ENCODE measurements around the gene RREB1.

DNA sequence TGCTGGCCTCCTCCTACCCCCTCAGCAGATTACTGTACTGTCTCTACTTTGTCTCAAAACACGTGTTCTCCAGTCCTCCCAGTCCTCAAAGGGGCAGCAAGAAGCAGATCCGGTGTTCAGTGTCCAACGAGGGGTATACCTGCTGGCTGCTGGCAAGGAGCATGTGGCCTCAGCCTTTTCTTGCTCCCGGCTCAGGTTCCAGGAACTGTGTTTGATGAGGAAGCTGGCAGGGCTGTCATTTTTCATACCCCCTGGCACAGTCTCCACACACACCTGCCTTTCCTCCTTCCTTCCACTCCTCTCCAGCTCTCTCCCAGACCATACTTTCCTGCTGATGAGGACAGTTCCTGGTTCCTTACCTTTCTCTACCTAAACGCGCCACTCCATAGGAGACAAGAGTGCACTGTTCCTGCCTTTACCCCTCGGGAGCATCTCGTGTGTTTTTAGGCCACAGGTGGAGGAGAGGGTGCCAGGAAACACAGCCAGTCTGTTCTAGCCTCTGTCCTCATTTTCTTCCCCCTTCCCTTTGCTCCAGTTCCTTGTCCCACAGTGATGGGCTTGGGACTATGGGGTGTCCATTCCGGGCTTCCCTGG lies 128.0 kb downstream of the RREB1 start:
- TF ChIP-seq, protein P1, sequence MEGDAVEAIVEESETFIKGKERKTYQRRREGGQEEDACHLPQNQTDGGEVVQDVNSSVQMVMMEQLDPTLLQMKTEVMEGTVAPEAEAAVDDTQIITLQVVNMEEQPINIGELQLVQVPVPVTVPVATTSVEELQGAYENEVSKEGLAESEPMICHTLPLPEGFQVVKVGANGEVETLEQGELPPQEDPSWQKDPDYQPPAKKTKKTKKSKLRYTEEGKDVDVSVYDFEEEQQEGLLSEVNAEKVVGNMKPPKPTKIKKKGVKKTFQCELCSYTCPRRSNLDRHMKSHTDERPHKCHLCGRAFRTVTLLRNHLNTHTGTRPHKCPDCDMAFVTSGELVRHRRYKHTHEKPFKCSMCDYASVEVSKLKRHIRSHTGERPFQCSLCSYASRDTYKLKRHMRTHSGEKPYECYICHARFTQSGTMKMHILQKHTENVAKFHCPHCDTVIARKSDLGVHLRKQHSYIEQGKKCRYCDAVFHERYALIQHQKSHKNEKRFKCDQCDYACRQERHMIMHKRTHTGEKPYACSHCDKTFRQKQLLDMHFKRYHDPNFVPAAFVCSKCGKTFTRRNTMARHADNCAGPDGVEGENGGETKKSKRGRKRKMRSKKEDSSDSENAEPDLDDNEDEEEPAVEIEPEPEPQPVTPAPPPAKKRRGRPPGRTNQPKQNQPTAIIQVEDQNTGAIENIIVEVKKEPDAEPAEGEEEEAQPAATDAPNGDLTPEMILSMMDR (IDR thresholded peaks at IDR 0.05; ENCODE audit: insufficient read depth, low read depth, low read length) = no peak
- no peak for TF ChIP-seq EZH2 (IDR thresholded peaks at IDR 0.05; ENCODE audit: insufficient read depth, low read length)
